ENCODE results near the gene GABRP.
"Not testable (repeated sequence)": the region's sequence is repeated elsewhere in the genome, so short reads cannot be mapped to it uniquely, and the experiment has no call there.

GABRP gene

GRCh38 chr5:170758481-170758880 lies 25.0 kb upstream of the GABRP start:
- H3K9ac ChIP-seq, result no peak overlapping the region
- H3K27me3 ChIP-seq (ENCODE audit: insufficient read depth, low read depth), result no peaks in the 10 kb centered on the region
- no peak overlapping the region for H3K4me2 ChIP-seq
- H3K79me2 ChIP-seq (ENCODE audit: insufficient read depth, low read depth), result no peaks in the 10 kb centered on the region
- no peak overlapping the region for H2AFZ ChIP-seq (ENCODE audit: low read depth)
- no peaks in the 10 kb centered on the region for H3K4me1 ChIP-seq (ENCODE audit: low read depth, poor library complexity, severe bottlenecking)
- no peak overlapping the region for H3K4me3 ChIP-seq (IDR thresholded peaks at IDR 0.05; ENCODE audit: insufficient read depth, low read depth, low read length)
- no peak for TF ChIP-seq CTCF (conservative IDR thresholded peaks at IDR 0.05; ENCODE audit: low read depth, low read length)
- H3K27ac ChIP-seq, result no peak overlapping the region
- no peaks in the 10 kb centered on the region for H3K36me3 ChIP-seq (ENCODE audit: insufficient read depth)
- H4K20me1 ChIP-seq (ENCODE audit: insufficient read depth), result no peaks in the 10 kb centered on the region

- Histone ChIP-seq H3K27me3 (ENCODE audit: insufficient read depth, low read depth) (no peaks in the 10 kb centered on the region), H3K79me2 (ENCODE audit: insufficient read depth, low read depth) (no peaks in the 10 kb centered on the region), H3K9ac (no peak overlapping the region), H3K27ac (no peak overlapping the region), H3K4me3 (IDR thresholded peaks at IDR 0.05; ENCODE audit: insufficient read depth, low read depth, low read length) (no peak overlapping the region), H3K36me3 (ENCODE audit: insufficient read depth) (no peaks in the 10 kb centered on the region), H3K4me2 (no peak overlapping the region), H2AFZ (ENCODE audit: low read depth) (no peak overlapping the region), H3K4me1 (ENCODE audit: low read depth, poor library complexity, severe bottlenecking) (no peaks in the 10 kb centered on the region), H4K20me1 (ENCODE audit: insufficient read depth) (no peaks in the 10 kb centered on the region)
- no peak for TF ChIP-seq CTCF (conservative IDR thresholded peaks at IDR 0.05; ENCODE audit: low read depth, low read length)
These were observed 23.4 kb upstream of the GABRP start for GRCh38 chr5:170760113-170760512.

- Histone ChIP-seq H3K4me2 (no peak overlapping the region), H3K4me1 (ENCODE audit: low read depth, poor library complexity, severe bottlenecking) (no peaks in the 10 kb centered on the region), H3K9ac (no peak overlapping the region), H2AFZ (ENCODE audit: low read depth) (no peak overlapping the region), H3K79me2 (ENCODE audit: insufficient read depth, low read depth) (no peaks in the 10 kb centered on the region), H3K27me3 (ENCODE audit: insufficient read depth, low read depth) (no peaks in the 10 kb centered on the region), H3K4me3 (IDR thresholded peaks at IDR 0.05; ENCODE audit: insufficient read depth, low read depth, low read length) (no peak overlapping the region), H3K27ac (no peak overlapping the region), H4K20me1 (ENCODE audit: insufficient read depth) (no peaks in the 10 kb centered on the region), H3K36me3 (ENCODE audit: insufficient read depth) (no peaks in the 10 kb centered on the region)
- TF ChIP-seq CTCF (conservative IDR thresholded peaks at IDR 0.05; ENCODE audit: low read depth, low read length), result no peak
These were observed 22.3 kb upstream of the GABRP start for GRCh38 chr5:170761048-170761707.

GRCh38 chr5:170761708-170762066 lies 21.8 kb upstream of the GABRP start:
- Histone ChIP-seq H3K36me3 (ENCODE audit: insufficient read depth) (no peaks in the 10 kb centered on the region), H3K27ac (no peak overlapping the region), H3K4me1 (ENCODE audit: low read depth, poor library complexity, severe bottlenecking) (no peaks in the 10 kb centered on the region), H4K20me1 (ENCODE audit: insufficient read depth) (no peaks in the 10 kb centered on the region), H3K4me2 (no peak overlapping the region), H3K79me2 (ENCODE audit: insufficient read depth, low read depth) (no peaks in the 10 kb centered on the region), H3K27me3 (ENCODE audit: insufficient read depth, low read depth) (no peaks in the 10 kb centered on the region), H3K4me3 (IDR thresholded peaks at IDR 0.05; ENCODE audit: insufficient read depth, low read depth, low read length) (no peak overlapping the region), H3K9ac (no peak overlapping the region), H2AFZ (ENCODE audit: low read depth) (no peak overlapping the region)
- no peak for TF ChIP-seq CTCF (conservative IDR thresholded peaks at IDR 0.05; ENCODE audit: low read depth, low read length)

GRCh38 chr5:170762298-170762697 lies 21.2 kb upstream of the GABRP start:
- not testable (repeated sequence) for H3K36me3 ChIP-seq (ENCODE audit: insufficient read depth); H3K27ac ChIP-seq; H3K27me3 ChIP-seq (ENCODE audit: insufficient read depth, low read depth); H2AFZ ChIP-seq (ENCODE audit: low read depth); H3K4me3 ChIP-seq (IDR thresholded peaks at IDR 0.05; ENCODE audit: insufficient read depth, low read depth, low read length); H3K4me2 ChIP-seq; H3K79me2 ChIP-seq (ENCODE audit: insufficient read depth, low read depth); H3K9ac ChIP-seq; H3K4me1 ChIP-seq (ENCODE audit: low read depth, poor library complexity, severe bottlenecking); H4K20me1 ChIP-seq (ENCODE audit: insufficient read depth)

GRCh38 chr5:170765868-170766267 lies 17.7 kb upstream of the GABRP start:
- H3K9ac ChIP-seq; H3K4me2 ChIP-seq; H3K4me3 ChIP-seq (IDR thresholded peaks at IDR 0.05; ENCODE audit: insufficient read depth, low read depth, low read length); H3K36me3 ChIP-seq (ENCODE audit: insufficient read depth); H3K27ac ChIP-seq; H4K20me1 ChIP-seq (ENCODE audit: insufficient read depth); H3K27me3 ChIP-seq (ENCODE audit: insufficient read depth, low read depth); H3K4me1 ChIP-seq (ENCODE audit: low read depth, poor library complexity, severe bottlenecking); H2AFZ ChIP-seq (ENCODE audit: low read depth); H3K79me2 ChIP-seq (ENCODE audit: insufficient read depth, low read depth): not testable (repeated sequence)
